Spleen (tissue), 7 donors: ENCODE measurements around the gene ALG5.

Source experiments
- CTCF ChIP-seq, 11 experiments: fragments of 200-600 bp in 7 of 11; fragments of 450-650 bp in 4 of 11; sonication (generic) in 4 of 11; IDR thresholded peaks in 8 of 11; conservative IDR thresholded peaks in 3 of 11; 1 replicate in 7 of 11; 2 replicates in 4 of 11; pipeline versions ENCODE4 v1.4.0 to v1.8.0; 2016 to 2021; ENCODE audit warnings: antibody characterized with exemption in 11 of 11, inconsistent platforms in 4 of 11, mild to moderate bottlenecking in 1 of 11
- POLR2A ChIP-seq, 3 donors: fragments of 450-650 bp; IDR thresholded peaks; one replicate each; pipeline ENCODE4 v1.5.1; 2017; ENCODE audit warnings: antibody characterized with exemption in 3 of 3, mild to moderate bottlenecking in 1 of 3
- POLR2AphosphoS5 ChIP-seq, 3 donors: sonication (generic); formaldehyde crosslinking; IDR thresholded peaks; one replicate each; pipeline ENCODE4 v1.5.1; 2017; ENCODE audit warnings: antibody characterized with exemption in 3 of 3
- donor health status: DM: no; HTN: no; CAD: no; lungs with moderate emphysema.
- donor health status: DM: no; HTN: no; CAD: no.
- donor health status: DM: no; HTN: no; CAD: no.

GRCh38 chr13:36959456-36960116 lies 39.6 kb downstream of the ALG5 start:
- TF ChIP-seq CTCF (IDR thresholded peaks at IDR 0.05 in 8 of 11, conservative IDR thresholded peaks at IDR 0.05 in 3 of 11): no peak
- TF ChIP-seq POLR2AphosphoS5 (IDR thresholded peaks at IDR 0.05): no peak
- TF ChIP-seq POLR2A (IDR thresholded peaks at IDR 0.05): no peak
